Stimulated activated memory B cell treated with anti-CD40 and anti-IgM and Interleukin-4, amounts not matched to agents 10 μg/mL and 1 μg/mL and 100 μg/mL, for 72 hours (primary cell): ENCODE results near the gene FOXN3.

ENCODE experiments used
- ATAC-seq: fragments of 150-1000 bp; cut with Tn5 transposase; 2 replicates; pipeline ENCODE4 v1.10.0; 2021
- H3K27ac Mint-ChIP-seq: one replicate; pipeline ENCODE4 v1.8.0; 2022; ENCODE audit warnings: mild to moderate bottlenecking, mixed read lengths
- H3K27me3 Mint-ChIP-seq: one replicate; pipeline ENCODE4 v1.8.0; 2022; ENCODE audit warnings: mixed read lengths
- H3K36me3 Mint-ChIP-seq: one replicate; pipeline ENCODE4 v1.8.0; 2022; ENCODE audit warnings: mixed read lengths
- H3K4me1 Mint-ChIP-seq: one replicate; pipeline ENCODE4 v1.8.0; 2022; ENCODE audit warnings: mixed read lengths
- H3K4me3 Mint-ChIP-seq: one replicate; pipeline ENCODE4 v1.8.0; 2022; ENCODE audit warnings: mild to moderate bottlenecking, moderate library complexity, mixed read lengths
- H3K9me3 Mint-ChIP-seq: one replicate; pipeline ENCODE4 v1.8.0; 2022; ENCODE audit warnings: mixed read lengths

Gene FOXN3

DNA sequence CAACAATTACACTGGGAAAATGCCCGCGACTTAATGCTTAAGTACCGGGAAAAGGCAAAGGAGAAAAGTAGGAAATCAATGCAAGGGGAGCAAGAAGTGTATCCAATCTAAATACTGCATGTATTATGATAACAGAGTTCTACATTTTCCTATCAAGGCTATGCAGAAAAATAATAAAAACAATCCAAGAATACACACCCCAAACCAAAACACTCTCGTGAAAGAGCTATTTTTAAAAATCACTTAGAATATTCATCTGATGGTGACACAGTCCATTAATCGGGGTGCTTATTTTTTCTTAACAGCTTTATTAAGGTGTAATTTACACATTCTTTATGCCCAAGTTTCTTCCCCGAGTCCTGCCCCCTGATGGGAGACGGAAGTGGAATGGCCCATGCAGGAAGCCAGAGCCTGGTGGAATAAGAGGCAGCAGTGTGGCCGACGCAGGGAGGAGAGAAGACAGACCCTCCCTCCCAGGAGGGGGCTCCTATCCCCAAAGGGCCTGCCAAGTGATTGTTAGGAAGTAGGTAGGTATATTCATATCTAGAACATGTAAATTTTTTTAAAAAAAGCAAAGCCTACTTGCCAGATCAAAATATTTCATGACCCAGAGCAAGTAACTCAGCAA is 174.3 kb downstream of the FOXN3 start:
- no peak for ATAC-seq
- no peaks in the 10 kb centered on the region for H3K9me3 Mint-ChIP-seq
- H3K4me1 Mint-ChIP-seq = peaks cover 61% of the 10 kb centered on the region
- peak overlapping the region; percentile 49 for H3K27ac Mint-ChIP-seq
- H3K27me3 Mint-ChIP-seq = no peaks in the 10 kb centered on the region
- no peak overlapping the region for H3K4me3 Mint-ChIP-seq
- peaks cover 30% of the 10 kb centered on the region for H3K36me3 Mint-ChIP-seq

DNA sequence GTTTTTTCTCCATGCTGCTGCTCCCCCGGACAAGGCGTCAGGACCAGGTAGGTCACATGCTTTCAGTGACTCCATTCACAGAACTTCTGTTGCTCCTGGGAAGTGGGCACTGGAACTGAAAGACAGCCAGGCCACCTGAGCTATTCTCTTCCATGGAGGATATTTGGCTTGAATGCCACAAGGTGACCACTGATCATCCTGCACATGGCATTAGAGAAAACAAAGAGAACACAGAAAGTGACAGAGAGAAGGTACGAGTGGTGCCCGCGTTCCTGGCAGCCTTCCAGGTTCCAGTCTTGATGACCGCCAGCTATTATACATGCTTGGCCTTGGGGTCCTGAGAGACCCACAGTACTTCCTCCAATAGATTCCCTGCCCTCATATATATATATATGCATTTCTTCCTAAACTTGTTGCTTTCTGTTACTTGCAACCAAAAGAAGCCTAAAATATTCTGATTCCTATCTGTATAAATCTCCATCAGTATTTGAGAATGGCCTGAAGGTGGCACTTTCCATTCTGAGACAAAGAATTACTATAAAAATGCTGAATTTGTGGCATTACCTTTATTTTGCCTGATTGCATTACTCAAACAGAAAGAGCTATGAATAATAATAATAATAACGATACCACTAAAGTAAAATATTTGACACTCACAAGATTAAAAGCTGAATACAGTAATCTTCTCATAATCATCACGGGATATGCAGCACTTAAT is 174.9 kb downstream of the FOXN3 start:
- no peaks in the 10 kb centered on the region for H3K27me3 Mint-ChIP-seq
- H3K27ac Mint-ChIP-seq = peak overlapping the region; percentile 49
- H3K4me1 Mint-ChIP-seq = peaks cover 60% of the 10 kb centered on the region
- no peak for ATAC-seq
- H3K36me3 Mint-ChIP-seq = peaks cover 31% of the 10 kb centered on the region
- H3K4me3 Mint-ChIP-seq = no peak overlapping the region
- no peaks in the 10 kb centered on the region for H3K9me3 Mint-ChIP-seq

DNA sequence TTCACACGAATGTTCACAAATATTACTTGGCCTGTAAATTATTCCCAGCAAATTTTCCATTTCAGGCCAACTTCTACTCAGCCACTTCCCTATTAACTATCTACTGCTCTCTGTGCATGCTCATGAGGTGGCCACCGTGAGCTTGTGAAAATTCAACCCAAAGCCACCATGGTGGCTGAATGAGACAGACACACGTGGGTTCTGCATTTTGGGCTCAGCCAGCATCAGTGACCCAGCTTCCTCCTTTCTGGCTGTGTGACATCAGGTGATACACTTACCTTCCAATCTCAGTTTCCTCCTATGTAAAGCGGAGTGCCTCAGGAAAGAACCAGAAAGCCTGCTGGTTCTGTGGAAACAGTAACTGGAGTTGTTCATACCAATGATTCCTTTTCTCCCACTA is 175.8 kb downstream of the FOXN3 start:
- H3K4me3 Mint-ChIP-seq = no peak overlapping the region
- H3K9me3 Mint-ChIP-seq = no peaks in the 10 kb centered on the region
- peak overlapping the region; percentile 40 for H3K27ac Mint-ChIP-seq
- no peaks in the 10 kb centered on the region for H3K27me3 Mint-ChIP-seq
- H3K4me1 Mint-ChIP-seq = peaks cover 65% of the 10 kb centered on the region
- H3K36me3 Mint-ChIP-seq = peaks cover 37% of the 10 kb centered on the region
- ATAC-seq = no peak

DNA sequence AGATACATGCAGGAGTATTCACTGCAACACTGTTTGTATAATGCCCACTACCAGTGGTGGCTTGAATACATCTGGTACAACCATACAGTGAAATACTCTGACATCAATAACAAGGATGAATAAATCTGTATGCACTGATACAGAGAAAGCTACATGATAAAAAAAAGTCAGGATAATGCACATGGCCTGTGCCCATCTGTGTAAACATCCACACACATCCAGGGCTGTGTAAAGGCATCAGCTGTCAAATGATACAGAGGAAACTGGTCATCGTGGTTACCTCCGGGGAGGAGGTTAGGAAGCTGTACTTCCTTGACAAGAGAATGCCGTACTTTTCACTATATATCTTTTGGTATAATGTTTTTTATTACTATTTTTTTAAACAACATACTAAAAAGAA is 176.6 kb downstream of the FOXN3 start:
- peaks cover 41% of the 10 kb centered on the region for H3K36me3 Mint-ChIP-seq
- H3K4me3 Mint-ChIP-seq = no peak overlapping the region
- ATAC-seq = no peak
- no peak overlapping the region for H3K27ac Mint-ChIP-seq
- peaks cover 65% of the 10 kb centered on the region for H3K4me1 Mint-ChIP-seq
- no peaks in the 10 kb centered on the region for H3K27me3 Mint-ChIP-seq
- H3K9me3 Mint-ChIP-seq = no peaks in the 10 kb centered on the region

DNA sequence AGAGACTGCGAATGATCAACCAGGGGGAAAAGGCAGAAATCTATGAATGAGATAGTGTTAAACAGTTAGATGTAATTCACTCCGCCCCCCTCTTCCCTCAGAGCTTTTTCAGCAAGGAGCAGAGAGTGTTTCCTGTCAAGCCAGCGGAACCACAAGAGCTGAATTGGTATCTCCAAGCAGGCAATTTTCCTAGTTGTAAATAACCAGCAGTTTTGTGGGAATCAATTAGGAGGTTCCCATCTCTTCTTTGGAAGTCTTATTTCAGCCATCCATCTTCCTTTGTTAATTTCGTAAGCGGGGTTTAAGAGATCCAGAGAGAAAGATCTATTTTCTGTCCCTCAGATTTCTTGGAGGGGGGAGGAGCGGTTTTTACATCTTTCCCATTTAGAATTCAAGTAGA is 178.0 kb downstream of the FOXN3 start:
- Mint-ChIP-seq H3K36me3 (peaks cover 42% of the 10 kb centered on the region), H3K4me1 (peaks cover 64% of the 10 kb centered on the region), H3K27me3 (no peaks in the 10 kb centered on the region), H3K9me3 (no peaks in the 10 kb centered on the region), H3K27ac (no peak overlapping the region), H3K4me3 (no peak overlapping the region)
- ATAC-seq = no peak

DNA sequence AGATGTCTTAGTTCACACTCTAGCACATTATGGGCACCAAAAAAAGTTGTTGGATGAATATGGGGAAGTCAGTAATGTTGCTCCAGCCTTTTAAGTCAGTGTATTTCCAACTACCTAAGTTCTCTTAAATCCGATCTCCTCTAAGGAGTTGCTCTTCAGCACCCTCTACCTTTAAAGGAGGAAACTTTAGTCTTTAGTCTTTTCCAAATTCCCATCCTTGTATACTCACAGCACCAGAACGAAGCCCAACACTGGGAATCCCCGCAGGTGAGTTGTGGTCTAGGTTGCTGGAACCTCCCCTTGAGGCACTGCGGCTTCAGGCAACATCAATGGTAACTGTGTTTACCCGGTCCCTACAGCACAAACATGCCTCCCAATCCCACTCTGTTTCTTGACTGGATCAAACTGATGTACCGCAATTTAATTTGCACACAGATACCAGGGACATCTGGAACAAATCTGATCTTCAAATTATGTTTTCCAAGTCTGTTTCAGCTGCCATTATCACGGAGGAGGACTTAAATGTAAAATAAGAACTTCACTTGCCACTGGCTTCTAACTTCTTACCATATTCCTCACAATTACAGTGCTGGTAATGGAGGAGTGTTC is 179.0 kb downstream of the FOXN3 start:
- Mint-ChIP-seq H3K36me3 (peaks cover 42% of the 10 kb centered on the region), H3K4me1 (peaks cover 64% of the 10 kb centered on the region), H3K9me3 (no peaks in the 10 kb centered on the region), H3K27ac (no peak overlapping the region), H3K4me3 (no peak overlapping the region), H3K27me3 (no peaks in the 10 kb centered on the region)
- ATAC-seq = no peak

DNA sequence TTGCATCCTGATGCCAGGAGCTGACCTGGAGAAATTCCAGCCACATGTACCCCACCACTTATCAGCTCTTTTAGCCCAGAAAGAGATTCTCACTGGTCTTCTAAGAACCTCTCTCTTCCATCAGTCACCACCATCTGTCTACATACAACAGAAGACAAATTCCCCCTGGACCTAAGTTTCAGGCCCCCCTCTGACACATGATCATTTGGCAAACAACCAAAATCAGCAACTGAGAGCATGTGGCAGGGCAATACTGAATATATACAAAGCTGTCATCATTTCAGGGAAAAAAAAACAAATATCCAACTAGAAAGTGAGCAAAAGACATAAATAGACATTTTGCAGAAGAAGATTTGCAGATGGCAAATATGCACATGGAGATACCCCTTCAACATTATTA is 180.2 kb downstream of the FOXN3 start:
- Mint-ChIP-seq H3K36me3 (peaks cover 42% of the 10 kb centered on the region), H3K4me1 (peaks cover 55% of the 10 kb centered on the region), H3K4me3 (no peak overlapping the region), H3K9me3 (no peaks in the 10 kb centered on the region), H3K27me3 (no peaks in the 10 kb centered on the region), H3K27ac (no peak overlapping the region)
- no peak for ATAC-seq

DNA sequence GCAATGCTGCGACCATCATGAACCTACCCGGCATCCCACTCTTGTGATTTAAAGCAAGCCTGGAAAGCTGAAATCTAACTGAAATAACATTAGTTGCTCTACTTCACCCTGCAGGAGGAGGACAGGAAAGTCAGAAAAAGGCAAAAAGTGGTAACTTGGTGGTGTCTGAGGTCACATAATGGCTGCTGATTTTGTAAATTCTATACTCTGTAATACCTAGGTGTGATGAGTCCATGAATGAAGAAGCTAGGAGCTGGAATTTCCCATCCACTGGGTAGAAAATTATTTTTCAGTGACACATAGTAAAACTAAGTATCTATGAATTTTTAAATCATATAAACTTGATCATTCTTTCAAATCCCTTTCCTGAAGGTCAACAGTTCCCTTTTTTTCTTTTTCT is 183.8 kb downstream of the FOXN3 start:
- H3K27me3 Mint-ChIP-seq = no peaks in the 10 kb centered on the region
- no peaks in the 10 kb centered on the region for H3K9me3 Mint-ChIP-seq
- ATAC-seq = no peak
- peaks cover 60% of the 10 kb centered on the region for H3K4me1 Mint-ChIP-seq
- no peak overlapping the region for H3K4me3 Mint-ChIP-seq
- H3K36me3 Mint-ChIP-seq = peaks cover 37% of the 10 kb centered on the region
- H3K27ac Mint-ChIP-seq = peak overlapping the region; percentile 61

DNA sequence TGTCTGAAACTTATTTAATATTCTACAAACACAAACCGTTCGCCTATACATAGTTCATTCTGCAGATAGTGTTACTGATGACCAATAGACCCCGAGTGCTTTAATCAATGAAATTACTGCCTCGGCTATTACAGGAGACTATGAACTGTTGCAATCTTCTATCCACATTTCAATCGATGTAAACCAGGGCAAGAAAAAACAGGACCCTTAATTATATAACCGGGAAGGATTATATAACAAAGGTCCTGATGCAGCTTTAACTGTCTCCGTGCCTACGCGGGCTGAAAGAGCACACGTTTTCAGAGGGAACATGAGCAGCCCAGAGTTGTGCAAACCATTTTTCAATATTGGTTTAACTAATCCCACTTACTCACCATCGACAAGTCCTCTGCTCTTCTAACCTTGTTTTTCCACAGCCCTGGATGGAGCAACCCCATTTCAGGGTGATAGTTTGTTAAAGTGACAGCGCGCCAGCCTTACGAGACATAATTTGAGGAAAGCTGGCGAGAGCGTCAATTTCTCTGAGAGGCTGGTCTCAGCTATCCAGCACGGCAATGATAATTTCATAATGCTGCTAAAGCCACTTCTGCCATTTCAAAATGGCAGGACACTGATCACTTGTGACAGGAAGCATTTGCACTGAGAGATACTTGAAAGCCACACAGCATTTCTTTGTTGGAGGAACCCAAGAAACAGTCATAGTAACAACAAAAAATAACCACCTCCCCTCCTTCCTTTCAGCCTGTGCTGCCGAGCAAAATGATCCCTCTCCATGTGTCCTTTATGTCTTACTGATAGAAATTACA is 184.6 kb downstream of the FOXN3 start:
- no peaks in the 10 kb centered on the region for H3K27me3 Mint-ChIP-seq
- no peak for ATAC-seq
- peaks cover 60% of the 10 kb centered on the region for H3K4me1 Mint-ChIP-seq
- peaks cover 36% of the 10 kb centered on the region for H3K36me3 Mint-ChIP-seq
- H3K4me3 Mint-ChIP-seq = no peak overlapping the region
- H3K9me3 Mint-ChIP-seq = no peaks in the 10 kb centered on the region
- H3K27ac Mint-ChIP-seq = peak overlapping the region; percentile 61

DNA sequence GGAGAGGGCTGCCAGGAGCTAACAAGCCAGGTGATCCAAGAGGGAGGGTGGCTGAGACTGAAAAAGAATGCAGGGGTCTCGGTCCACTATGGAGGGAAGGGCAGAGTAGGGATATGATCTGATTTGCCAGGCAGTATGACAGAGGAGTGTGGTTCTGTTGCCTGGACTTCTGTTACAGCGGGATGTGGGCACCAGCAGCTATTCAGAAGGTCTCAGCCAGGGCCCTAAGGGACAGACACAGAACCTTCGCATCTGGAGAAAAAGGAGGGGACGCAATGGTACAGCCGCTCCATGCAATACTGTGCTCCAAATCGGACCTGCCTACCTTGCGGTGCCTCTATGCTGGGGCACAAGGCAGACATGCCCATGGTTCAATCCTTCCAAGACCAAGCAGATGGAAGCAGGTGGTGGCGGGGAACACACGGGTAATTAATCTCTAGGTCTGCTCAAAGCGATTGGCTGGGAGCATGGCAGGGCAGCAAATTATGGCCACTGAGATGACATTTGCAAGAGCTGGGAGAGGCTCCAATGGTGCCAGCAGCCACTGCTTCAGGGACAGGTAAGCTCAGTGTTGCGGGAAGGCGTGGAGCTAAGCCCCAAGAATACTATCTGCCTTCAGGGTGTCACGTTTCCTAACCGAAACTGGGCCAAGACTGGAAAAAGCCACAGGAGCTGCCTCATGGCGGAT is 185.5 kb downstream of the FOXN3 start:
- H3K4me3 Mint-ChIP-seq = no peak overlapping the region
- H3K4me1 Mint-ChIP-seq = peaks cover 64% of the 10 kb centered on the region
- ATAC-seq = no peak
- no peak overlapping the region for H3K27ac Mint-ChIP-seq
- peaks cover 35% of the 10 kb centered on the region for H3K36me3 Mint-ChIP-seq
- no peaks in the 10 kb centered on the region for H3K27me3 Mint-ChIP-seq
- H3K9me3 Mint-ChIP-seq = no peaks in the 10 kb centered on the region

DNA sequence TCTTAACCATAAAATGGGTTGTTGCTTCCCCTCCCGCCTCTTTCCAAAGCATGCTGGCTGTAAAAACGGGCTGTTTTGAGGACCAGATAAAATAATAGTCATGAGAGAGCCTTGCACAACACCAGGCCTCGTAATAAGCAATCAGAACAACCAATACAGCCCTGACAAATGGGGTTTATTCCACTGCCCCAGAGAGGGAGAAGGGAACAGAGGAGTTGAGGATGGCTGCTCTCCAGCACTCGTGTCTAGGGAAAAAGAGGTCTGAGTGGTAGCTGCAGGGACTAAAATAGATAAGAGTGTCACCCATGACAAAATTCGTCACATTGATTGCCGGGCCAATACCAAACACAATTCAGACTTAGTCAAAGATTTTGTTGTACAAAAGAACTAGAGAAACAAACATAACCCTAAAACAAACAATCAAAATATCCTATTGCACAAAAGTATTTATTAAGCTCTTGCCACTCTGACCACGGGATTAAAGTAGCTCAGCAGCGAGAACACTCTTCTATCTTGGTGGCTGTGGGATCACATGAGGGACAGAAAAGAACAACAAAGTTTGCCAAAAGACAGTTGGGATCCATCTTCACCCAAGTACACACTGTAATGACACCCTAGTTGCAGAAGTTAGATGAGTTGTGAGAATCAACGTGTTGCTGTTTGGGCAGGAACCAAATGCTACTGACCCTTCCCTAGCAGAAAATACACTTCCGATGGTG is 188.0 kb downstream of the FOXN3 start:
- no peak for ATAC-seq
- Mint-ChIP-seq H3K4me1 (peaks cover 55% of the 10 kb centered on the region), H3K27ac (no peak overlapping the region), H3K4me3 (no peak overlapping the region), H3K9me3 (no peaks in the 10 kb centered on the region), H3K36me3 (peaks cover 21% of the 10 kb centered on the region), H3K27me3 (no peaks in the 10 kb centered on the region)

DNA sequence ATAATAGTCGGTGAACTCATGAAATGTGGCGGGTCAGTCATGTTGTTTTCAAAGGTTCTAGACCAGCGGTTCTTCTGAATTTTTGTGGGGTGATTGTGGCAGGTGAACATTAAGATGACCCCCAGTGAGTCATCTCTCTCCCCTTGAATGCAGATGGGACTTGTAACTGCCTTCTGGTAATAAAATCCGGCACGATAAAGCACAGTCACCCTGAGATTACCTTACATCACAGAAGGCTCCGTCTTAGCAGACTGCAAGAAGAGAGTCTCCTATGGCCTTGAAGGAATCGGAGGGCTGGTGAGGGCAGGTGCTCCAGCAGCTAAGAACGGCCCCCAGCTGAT is 189.6 kb downstream of the FOXN3 start:
- Mint-ChIP-seq H3K4me3 (no peak overlapping the region), H3K36me3 (peaks cover 28% of the 10 kb centered on the region), H3K27ac (peak overlapping the region; percentile 57), H3K27me3 (no peaks in the 10 kb centered on the region), H3K9me3 (no peaks in the 10 kb centered on the region), H3K4me1 (peaks cover 42% of the 10 kb centered on the region)
- ATAC-seq = peak; percentile 34

DNA sequence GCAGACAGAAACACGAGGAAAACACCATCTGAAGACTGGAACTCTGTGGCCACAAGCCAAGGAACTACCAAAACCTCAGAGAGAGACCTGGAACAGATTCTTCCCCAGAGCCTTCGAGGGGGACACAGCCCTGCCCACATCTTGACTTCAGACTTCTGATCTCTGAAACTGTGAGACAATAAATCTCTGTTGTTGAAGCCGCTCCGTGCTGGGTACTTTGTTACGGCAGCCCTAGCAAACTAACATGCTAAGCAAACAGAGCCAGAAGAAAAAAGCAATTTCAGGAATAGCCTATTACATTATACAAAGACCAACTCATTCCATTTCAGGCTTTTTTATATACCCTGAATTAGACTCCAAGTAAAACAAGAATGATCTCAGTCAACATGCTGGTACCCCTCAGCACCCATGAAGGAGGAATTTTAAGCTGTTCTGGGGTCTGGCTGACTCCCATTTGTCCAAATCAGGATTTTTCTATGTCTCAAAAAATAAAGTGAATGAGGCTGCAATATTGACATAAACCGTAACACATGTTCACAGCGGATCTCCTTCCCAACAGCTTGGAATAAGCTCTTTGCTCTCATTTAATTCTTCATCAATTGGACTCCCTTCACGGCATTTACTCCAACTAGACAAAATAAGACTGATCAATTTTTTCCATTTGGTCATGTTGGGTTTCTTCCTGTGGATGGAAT is 190.1 kb downstream of the FOXN3 start:
- ATAC-seq = no peak
- Mint-ChIP-seq H3K27ac (peak overlapping the region; percentile 57), H3K4me3 (no peak overlapping the region), H3K36me3 (peaks cover 28% of the 10 kb centered on the region), H3K27me3 (no peaks in the 10 kb centered on the region), H3K9me3 (no peaks in the 10 kb centered on the region), H3K4me1 (peaks cover 42% of the 10 kb centered on the region)

DNA sequence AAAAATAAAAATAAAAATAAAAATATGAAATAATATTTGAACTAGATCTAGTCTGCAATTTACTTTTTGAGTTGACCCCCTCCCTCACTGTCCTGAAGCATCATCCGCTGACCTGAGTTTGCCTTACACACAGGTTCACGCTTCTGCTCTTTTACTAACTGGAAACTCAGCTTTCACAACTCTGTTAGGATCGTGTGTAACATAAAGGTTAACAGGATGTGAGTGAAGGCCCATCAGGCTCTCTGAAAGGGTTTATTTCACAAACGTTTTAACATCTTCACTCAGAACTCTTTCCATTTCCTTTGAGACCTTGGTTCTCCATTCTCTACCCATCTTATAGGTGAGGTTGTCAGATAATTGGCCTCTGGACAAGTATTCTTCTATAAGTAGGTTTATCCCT is 191.4 kb downstream of the FOXN3 start:
- H3K36me3 Mint-ChIP-seq = peaks cover 29% of the 10 kb centered on the region
- H3K27ac Mint-ChIP-seq = no peak overlapping the region
- H3K4me3 Mint-ChIP-seq = no peak overlapping the region
- H3K9me3 Mint-ChIP-seq = no peaks in the 10 kb centered on the region
- no peaks in the 10 kb centered on the region for H3K27me3 Mint-ChIP-seq
- ATAC-seq = no peak
- H3K4me1 Mint-ChIP-seq = peaks cover 33% of the 10 kb centered on the region
